Sigmoid colon (tissue), 7 donors: ENCODE results near the gene MMS19. TPM values are rescaled to one million over a fixed set of nuclear protein-coding genes. Genes with fewer than 3 reads are reported as not detected.
"Not testable (repeated sequence)": the region's sequence is repeated elsewhere in the genome, so short reads cannot be mapped to it uniquely, and the experiment has no call there.

Experiments used
- DNase-seq: peaks from one replicate; pipeline ENCODE4 v3.0.0-alpha.2; 2019
- H3K27ac ChIP-seq, 4 donors: fragments of 200-600 bp; sonication (generic); one replicate each; pipeline ENCODE4 v1.5.1; 2016 to 2019; ENCODE audit warnings: mild to moderate bottlenecking in 1 of 4
- H3K27me3 ChIP-seq, 3 donors: fragments of 200-600 bp; sonication (generic); one replicate each; pipeline ENCODE4 v1.5.1; 2019; ENCODE audit warnings: mild to moderate bottlenecking in 1 of 3
- H3K36me3 ChIP-seq, 4 donors: fragments of 200-600 bp; sonication (generic); one replicate each; pipeline ENCODE4 v1.5.1; 2016 to 2019
- H3K4me1 ChIP-seq, 4 donors: fragments of 200-600 bp; sonication (generic); one replicate each; pipeline ENCODE4 v1.5.1; 2017 to 2019
- H3K4me3 ChIP-seq, 4 donors: fragments of 200-600 bp; sonication (generic); one replicate each; pipeline ENCODE4 v1.5.1; 2017 to 2019; ENCODE audit warnings: mild to moderate bottlenecking in 2 of 4, moderate library complexity in 1 of 4
- H3K9me3 ChIP-seq, 4 donors: fragments of 200-600 bp in 3 of 4; sonication (generic) in 3 of 4; one replicate each; pipeline versions ENCODE4 v1.5.1 to v1.6.1; 2013 to 2019
- CTCF ChIP-seq, 4 experiments: fragments of 450-650 bp in 3 of 4; fragments of 200-600 bp in 1 of 4; IDR thresholded peaks; one replicate each; pipeline ENCODE4 v1.5.1; 2016 to 2019; ENCODE audit warnings: antibody characterized with exemption in 4 of 4, mild to moderate bottlenecking in 3 of 4, moderate library complexity in 2 of 4
- EP300 ChIP-seq, 4 donors: sonication (generic); formaldehyde crosslinking; IDR thresholded peaks; one replicate each; pipeline ENCODE4 v1.6.1; 2017; ENCODE audit warnings: antibody characterized with exemption in 4 of 4
- POLR2A ChIP-seq, 2 donors: fragments of 450-650 bp; IDR thresholded peaks; one replicate each; pipeline ENCODE4 v1.6.1; 2016; ENCODE audit warnings: antibody characterized with exemption in 2 of 2, mild to moderate bottlenecking in 2 of 2, moderate library complexity in 2 of 2
- POLR2AphosphoS5 ChIP-seq, 4 donors: sonication (generic); formaldehyde crosslinking; IDR thresholded peaks; one replicate each; pipeline ENCODE4 v1.6.1; 2017; ENCODE audit warnings: antibody characterized with exemption in 4 of 4
- WGBS, 2 donors: extraction: QIAGEN DNeasy Blood & Tissue Kit; methylation state at CpG; one replicate each; pipeline ENCODE4 v1.1.7; 2013; 5-methylcytosine and 5-hydroxymethylcytosine counted together
- intact Hi-C: fragments of 100-400 bp; cut with DNase I; formaldehyde crosslinking; loops from one replicate; pipeline ENCODE4 v1.15.1; 2023
- polyA plus RNA-seq, 3 donors: library from polyadenylated mRNA; stranded (reverse); fragments of 200-250 nt; gene quantifications; one replicate each; pipeline ENCODE4 v1.2.3, GENCODE V29; 2013
- total RNA-seq, 4 donors: library from RNA; depleted of rRNA; stranded (reverse); fragments of >200 nt; gene quantifications; one replicate each; pipeline ENCODE4 v1.1.0, GENCODE V29; 2016
- donor health status: healthy with polysubstance abuse.
- donor health status: Bipolar disorder and iron deficiency.
- donor health status: healthy.

Gene MMS19
- total and polyA plus RNA-seq, 7 donors, result 29.4 to 79.8 (median 48.9) TPM

- peaks cover 4 to 50% (median 29%) of the 10 kb centered on the region in 4 donors for H3K36me3 ChIP-seq
- TF ChIP-seq POLR2AphosphoS5 (IDR thresholded peaks at IDR 0.05) (no peak), POLR2A (IDR thresholded peaks at IDR 0.05) (no peak), EP300 (IDR thresholded peaks at IDR 0.05) (no peak), CTCF (IDR thresholded peaks at IDR 0.05) (no peak)
- H3K27me3 ChIP-seq, result no peaks in the 10 kb centered on the region
- H3K27ac ChIP-seq, result no peak overlapping the region
- no peak for DNase-seq
- WGBS, 2 donors, result 86 to 91% methylated on average over 3 of the region's 3 CpGs
- H3K4me3 ChIP-seq, result no peak overlapping the region
- H3K9me3 ChIP-seq, result no peaks in the 10 kb centered on the region
- intact Hi-C loops, result no loop called here
- peaks cover 0 to 8% (median 2%) of the 10 kb centered on the region in 4 donors for H3K4me1 ChIP-seq
Measured at GRCh38 chr10:97483506-97483905, 14.7 kb downstream of the MMS19 start.

GRCh38 chr10:97482381-97482780 lies 15.8 kb downstream of the MMS19 start:
- peaks cover 9 to 61% (median 34%) of the 10 kb centered on the region in 4 donors for H3K36me3 ChIP-seq
- WGBS, 2 donors, result 93 to 94% methylated on average over 1 of the region's 1 CpG
- no peaks in the 10 kb centered on the region for H3K9me3 ChIP-seq
- no peak for DNase-seq
- no peak overlapping the region for H3K27ac ChIP-seq
- intact Hi-C loops, result no loop called here
- no peak overlapping the region for H3K4me3 ChIP-seq
- H3K4me1 ChIP-seq, result peaks cover 0 to 8% (median 0%) of the 10 kb centered on the region in 4 donors
- TF ChIP-seq EP300 (IDR thresholded peaks at IDR 0.05), result no peak
- TF ChIP-seq CTCF (IDR thresholded peaks at IDR 0.05), result no peak
- no peak for TF ChIP-seq POLR2A (IDR thresholded peaks at IDR 0.05)
- no peak for TF ChIP-seq POLR2AphosphoS5 (IDR thresholded peaks at IDR 0.05)
- no peaks in the 10 kb centered on the region for H3K27me3 ChIP-seq

- no peak overlapping the region for H3K27ac ChIP-seq
- H3K27me3 ChIP-seq, result no peaks in the 10 kb centered on the region
- no peak overlapping the region for H3K4me3 ChIP-seq
- H3K4me1 ChIP-seq, result peaks cover 0 to 8% (median 0%) of the 10 kb centered on the region in 4 donors
- TF ChIP-seq CTCF (IDR thresholded peaks at IDR 0.05), result no peak
- TF ChIP-seq EP300 (IDR thresholded peaks at IDR 0.05), result no peak
- no peak for TF ChIP-seq POLR2A (IDR thresholded peaks at IDR 0.05)
- no peak for TF ChIP-seq POLR2AphosphoS5 (IDR thresholded peaks at IDR 0.05)
- intact Hi-C loops, result no loop called here
- no peaks in the 10 kb centered on the region for H3K9me3 ChIP-seq
- peaks cover 9 to 74% (median 47%) of the 10 kb centered on the region in 4 donors for H3K36me3 ChIP-seq
- no peak for DNase-seq
- WGBS, 2 donors, result 97 to 98% methylated on average over 4 of the region's 4 CpGs
Measured at GRCh38 chr10:97481071-97481470, 17.2 kb downstream of the MMS19 start.

- intact Hi-C loops, result no loop called here
- WGBS, 2 donors, result 82 to 83% methylated on average over 9 of the region's 9 CpGs
- Histone ChIP-seq H3K27ac (no peak overlapping the region), H3K4me1 (peaks cover 0 to 8% (median 0%) of the 10 kb centered on the region in 4 donors), H3K36me3 (peaks cover 9 to 78% (median 55%) of the 10 kb centered on the region in 4 donors), H3K9me3 (no peaks in the 10 kb centered on the region), H3K4me3 (no peak overlapping the region), H3K27me3 (no peaks in the 10 kb centered on the region)
- TF ChIP-seq CTCF (IDR thresholded peaks at IDR 0.05), result no peak
- no peak for TF ChIP-seq EP300 (IDR thresholded peaks at IDR 0.05)
- TF ChIP-seq POLR2A (IDR thresholded peaks at IDR 0.05), result no peak
- TF ChIP-seq POLR2AphosphoS5 (IDR thresholded peaks at IDR 0.05), result no peak
- DNase-seq, result no peak
Measured at GRCh38 chr10:97479939-97480338, 18.3 kb downstream of the MMS19 start.

GRCh38 chr10:97479410-97479809 lies 18.8 kb downstream of the MMS19 start:
- H3K9me3 ChIP-seq, H3K4me3 ChIP-seq, intact Hi-C loops, H3K4me1 ChIP-seq, H3K27me3 ChIP-seq, DNase-seq, H3K27ac ChIP-seq: not testable (repeated sequence)
- 95 to 96% methylated on average over 4 of the region's 4 CpGs for WGBS, 2 donors
- H3K36me3 ChIP-seq, result peaks cover 9 to 79% (median 59%) of the 10 kb centered on the region in 4 donors
